ENCODE measurements around the gene OR51S1. TPM values are rescaled to one million over a fixed set of nuclear protein-coding genes. Genes with fewer than 3 reads are reported as not detected.
"Not testable (repeated sequence)": the region's sequence is repeated elsewhere in the genome, so short reads cannot be mapped to it uniquely, and the experiment has no call there.

Gene OR51S1
- total RNA-seq, 1 donor from 2014 or later = not detected

- peak; percentile 27 for TF ChIP-seq CTCF (IDR thresholded peaks at IDR 0.05; ENCODE audit: insufficient read depth, low read length, severe bottlenecking)
- FAIRE-seq = no peak
- Histone ChIP-seq H3K27me3 (ENCODE audit: control insufficient read depth, insufficient read depth, low read length) (no peaks in the 10 kb centered on the region), H3K36me3 (ENCODE audit: control insufficient read depth, insufficient read depth, low read length) (no peaks in the 10 kb centered on the region), H3K4me3 (ENCODE audit: low read depth, low read length) (no peak overlapping the region)
- no peak for DNase-seq (ENCODE audit: low read depth)
These were observed 22.6 kb downstream of the OR51S1 start for GRCh38 chr11:4826425-4826824.

- DNase-seq (ENCODE audit: low read depth) = no peak
- Histone ChIP-seq H3K27me3 (ENCODE audit: control insufficient read depth, insufficient read depth, low read length) (no peaks in the 10 kb centered on the region), H3K36me3 (ENCODE audit: control insufficient read depth, insufficient read depth, low read length) (no peaks in the 10 kb centered on the region), H3K4me3 (ENCODE audit: low read depth, low read length) (no peak overlapping the region)
- no peak for TF ChIP-seq CTCF (IDR thresholded peaks at IDR 0.05; ENCODE audit: insufficient read depth, low read length, severe bottlenecking)
- FAIRE-seq = no peak
These were observed 23.9 kb downstream of the OR51S1 start for GRCh38 chr11:4825132-4825531.

- no peak for DNase-seq (ENCODE audit: low read depth)
- TF ChIP-seq CTCF (IDR thresholded peaks at IDR 0.05; ENCODE audit: insufficient read depth, low read length, severe bottlenecking) = no peak
- FAIRE-seq = no peak
- H3K36me3 ChIP-seq (ENCODE audit: control insufficient read depth, insufficient read depth, low read length) = no peaks in the 10 kb centered on the region
- no peak within 1 kb of the TSS for H3K4me3 ChIP-seq (ENCODE audit: low read depth, low read length)
- no peaks in the 10 kb centered on the region for H3K27me3 ChIP-seq (ENCODE audit: control insufficient read depth, insufficient read depth, low read length)
These were observed 28.0 kb downstream of the OR51S1 start, which contains the start of gene OR51F2 for GRCh38 chr11:4821021-4821420. OR51F2 (plus strand) TSS chr11:4821321; CDS start chr11:4821422, 101 bp downstream.

- Histone ChIP-seq H3K27me3 (ENCODE audit: control insufficient read depth, insufficient read depth, low read length) (no peaks in the 10 kb centered on the region), H3K4me3 (ENCODE audit: low read depth, low read length) (no peak overlapping the region), H3K36me3 (ENCODE audit: control insufficient read depth, insufficient read depth, low read length) (no peaks in the 10 kb centered on the region)
- DNase-seq (ENCODE audit: low read depth) = no peak
- FAIRE-seq = no peak
- no peak for TF ChIP-seq CTCF (IDR thresholded peaks at IDR 0.05; ENCODE audit: insufficient read depth, low read length, severe bottlenecking)
These were observed 39.8 kb downstream of the OR51S1 start for GRCh38 chr11:4809246-4809645.

- no peak for TF ChIP-seq CTCF (IDR thresholded peaks at IDR 0.05; ENCODE audit: insufficient read depth, low read length, severe bottlenecking)
- H3K4me3 ChIP-seq (ENCODE audit: low read depth, low read length) = no peak overlapping the region
- FAIRE-seq (no peak), DNase-seq (ENCODE audit: low read depth) (peak; percentile 35)
- no peaks in the 10 kb centered on the region for H3K27me3 ChIP-seq (ENCODE audit: control insufficient read depth, insufficient read depth, low read length)
- no peaks in the 10 kb centered on the region for H3K36me3 ChIP-seq (ENCODE audit: control insufficient read depth, insufficient read depth, low read length)
These were observed 40.5 kb downstream of the OR51S1 start for GRCh38 chr11:4808476-4808875.

GRCh38 chr11:4804280-4804679, 44.7 kb downstream of the OR51S1 start, which contains the start of gene OR52R1:
OR52R1 (minus strand) TSS chr11:4804380; CDS start chr11:4804380, 0 bp downstream.
- no peak for TF ChIP-seq CTCF (IDR thresholded peaks at IDR 0.05; ENCODE audit: insufficient read depth, low read length, severe bottlenecking)
- no peaks in the 10 kb centered on the region for H3K27me3 ChIP-seq (ENCODE audit: control insufficient read depth, insufficient read depth, low read length)
- no peak for FAIRE-seq

GRCh38 chr11:4801316-4801715, 47.7 kb downstream of the OR51S1 start:
- not testable (repeated sequence) for H3K27me3 ChIP-seq (ENCODE audit: control insufficient read depth, insufficient read depth, low read length); DNase-seq (ENCODE audit: low read depth); FAIRE-seq; H3K4me3 ChIP-seq (ENCODE audit: low read depth, low read length); H3K36me3 ChIP-seq (ENCODE audit: control insufficient read depth, insufficient read depth, low read length)

More at GRCh38 chr11:4804280-4804679, 44.7 kb downstream of the OR51S1 start, which contains the start of gene OR52R1:
- Histone ChIP-seq H3K36me3 (ENCODE audit: control insufficient read depth, insufficient read depth, low read length) (no peaks in the 10 kb centered on the region), H3K4me3 (ENCODE audit: low read depth, low read length) (no peak within 1 kb of the TSS)
- no peak for DNase-seq (ENCODE audit: low read depth)
